Measurements from ENCODE around the gene CTSK.

- TF ChIP-seq CTCF (conservative IDR thresholded peaks at IDR 0.05; ENCODE audit: low read depth, low read length) (no peak), EZH2 (IDR thresholded peaks at IDR 0.05; ENCODE audit: borderline replicate concordance, low read depth, low read length, poor library complexity, severe bottlenecking) (no peak)
Measured at GRCh38 chr1:150820730-150821512, 12.9 kb upstream of the CTSK start.
